ENCODE measurements around the gene ZNF516.

GRCh38 chr18:76386071-76386470, 109.0 kb downstream of the ZNF516 start:
- TF ChIP-seq ZBTB10 (CRISPR knock-in tag; IDR thresholded peaks at IDR 0.05; ENCODE audit: borderline replicate concordance): no peak
- no peak for TF ChIP-seq TEF (CRISPR knock-in tag; IDR thresholded peaks at IDR 0.05)
- TF ChIP-seq AGO2 (optimal IDR thresholded peaks at IDR 0.05; ENCODE audit: low read depth, low read length): no peak
- no peak for TF ChIP-seq HOXA7 (CRISPR knock-in tag; IDR thresholded peaks at IDR 0.05)
- TF ChIP-seq CTCF (CRISPR knock-in tag; IDR thresholded peaks at IDR 0.05): no peak
- no peak for TF ChIP-seq ZNF777 (CRISPR knock-in tag; IDR thresholded peaks at IDR 0.05)
- no peak for TF ChIP-seq ZNF232 (CRISPR knock-in tag; IDR thresholded peaks at IDR 0.05; ENCODE audit: borderline replicate concordance)
- no peak for TF ChIP-seq ZNF749 (CRISPR knock-in tag; IDR thresholded peaks at IDR 0.05; ENCODE audit: borderline replicate concordance)
- no peak for TF ChIP-seq TEAD2 (CRISPR knock-in tag; IDR thresholded peaks at IDR 0.05)
- TF ChIP-seq ATF2 (CRISPR knock-in tag; IDR thresholded peaks at IDR 0.05): no peak
- no peak for TF ChIP-seq RAD21 (CRISPR knock-in tag; IDR thresholded peaks at IDR 0.05)
- TF ChIP-seq SIN3A (IDR thresholded peaks at IDR 0.05; ENCODE audit: borderline replicate concordance, low read depth, low read length): no peak
